Endothelial cell of umbilical vein (primary cell): ENCODE measurements around the gene GNAI1. TPM values are rescaled to one million over a fixed set of nuclear protein-coding genes. Genes with fewer than 3 reads are reported as not detected.

Experiments
- BruUV-seq: library from RNA; stranded (reverse); fragments of 400-500 nt; replicated peaks from 2 replicates; lab custom pipeline; 2021; lab: Mats Ljungman, UMichigan
- CTCF ChIA-PET: fragments of 300-600, 350-600 bp; sonication (Branson Sonifier 250); formaldehyde crosslinking; loops from one replicate; lab custom pipeline; 2021; ENCODE audit warnings: antibody characterized with exemption, inconsistent platforms; lab: Charles Lee
- POLR2A ChIA-PET: fragments of 300-600, 350-600 bp; sonication (Branson Sonifier 250); formaldehyde crosslinking; loops from one replicate; lab custom pipeline; 2021; ENCODE audit warnings: antibody characterized with exemption, inconsistent platforms; lab: Charles Lee
- DNase-seq: peaks from one replicate; pipeline ENCODE4 v3.0.0-alpha.2; 2011; ENCODE audit warnings: low read depth, low spot score
- FAIRE-seq: peaks from 2 replicates; lab custom pipeline; 2011; peaks lifted over from hg19 to GRCh38; lab: Jason Lieb, UNC
- H2AFZ ChIP-seq: 2 replicates; pipeline ENCODE4 v1.6.0; 2012; ENCODE audit warnings: low read depth, low read length, control low read depth, inconsistent platforms
- H3K27ac ChIP-seq: 2 replicates; pipeline ENCODE4 v1.5.1; 2011; ENCODE audit warnings: low read depth, mild to moderate bottlenecking, control low read depth, low read length, moderate library complexity; ENCODE audit not compliant: insufficient read depth
- H3K27me3 ChIP-seq, 2 experiments: 2 replicates each; pipeline versions ENCODE4 v1.6.0 to v1.6.1; 2011; ENCODE audit warnings: low read length in 2 of 2, mixed read lengths in 1 of 2; ENCODE audit not compliant: control insufficient read depth in 2 of 2, insufficient read depth in 2 of 2
- H3K36me3 ChIP-seq, 2 experiments: 2 replicates in 1 of 2; 3 replicates in 1 of 2; pipeline ENCODE4 v1.5.1; 2011; ENCODE audit warnings: low read length in 2 of 2, mild to moderate bottlenecking in 1 of 2, moderate library complexity in 1 of 2; ENCODE audit not compliant: control insufficient read depth in 2 of 2, insufficient read depth in 2 of 2; ENCODE audit errors: extremely low read depth in 1 of 2
- H3K4me1 ChIP-seq: 3 replicates; pipeline ENCODE4 v1.5.1; 2011; ENCODE audit warnings: mild to moderate bottlenecking, low read length; ENCODE audit not compliant: control insufficient read depth, insufficient read depth; ENCODE audit errors: extremely low read depth
- H3K4me2 ChIP-seq: 2 replicates; pipeline ENCODE4 v1.6.1; 2011; ENCODE audit warnings: low read length, control low read depth, mixed read lengths; ENCODE audit not compliant: insufficient read depth
- H3K4me3 ChIP-seq, 3 experiments: fragments of 200-600 bp in 1 of 3; sonication (generic), shearing (Covaris generic) in 1 of 3; replicated peaks in 1 of 3; 2 replicates each; pipeline ENCODE4 v1.5.1; 2011 to 2016; ENCODE audit warnings: control low read depth in 3 of 3, low read length in 3 of 3, mild to moderate bottlenecking in 2 of 3, inconsistent platforms in 1 of 3, low read depth in 1 of 3, moderate library complexity in 1 of 3; ENCODE audit not compliant: insufficient read depth in 1 of 3
- H3K79me2 ChIP-seq: 2 replicates; pipeline ENCODE4 v1.6.0; 2012; ENCODE audit warnings: low read length, inconsistent platforms; ENCODE audit not compliant: control insufficient read depth, insufficient read depth
- H3K9ac ChIP-seq: replicated peaks from 2 replicates; pipeline ENCODE3; 2011; ENCODE audit warnings: low read length, control low read depth; ENCODE audit not compliant: insufficient read depth; ENCODE audit errors: extremely low read depth
- H3K9me1 ChIP-seq: replicated peaks from 3 replicates; pipeline ENCODE4 v1.6.0; 2011; ENCODE audit warnings: mild to moderate bottlenecking, low read length; ENCODE audit not compliant: control insufficient read depth, insufficient read depth; ENCODE audit errors: extremely low read depth
- H3K9me3 ChIP-seq: replicated peaks from 2 replicates; pipeline ENCODE4 v1.5.1; 2012; ENCODE audit warnings: low read length, inconsistent platforms; ENCODE audit not compliant: control insufficient read depth, insufficient read depth
- H4K20me1 ChIP-seq: replicated peaks from 2 replicates; pipeline ENCODE3; 2011; ENCODE audit warnings: mild to moderate bottlenecking, low read length; ENCODE audit not compliant: control insufficient read depth, insufficient read depth; ENCODE audit errors: extremely low read depth
- FOS ChIP-seq: IDR thresholded peaks from 2 replicates; pipeline ENCODE4 v1.6.1; 2011; ENCODE audit warnings: mild to moderate bottlenecking, low read length, moderate library complexity, borderline replicate concordance; ENCODE audit not compliant: insufficient read depth
- JUN ChIP-seq: IDR thresholded peaks from 2 replicates; pipeline ENCODE4 v1.6.1; 2011; ENCODE audit warnings: borderline replicate concordance, low read depth; ENCODE audit not compliant: insufficient read length, insufficient read depth
- MYC ChIP-seq: IDR thresholded peaks from one replicate; pipeline ENCODE4 v1.6.1; 2011; ENCODE audit warnings: mild to moderate bottlenecking, low read depth, low read length
- POLR2A ChIP-seq: IDR thresholded peaks from 2 replicates; pipeline ENCODE4 v1.6.1; 2012; ENCODE audit warnings: low read depth, mild to moderate bottlenecking, control low read depth, low read length
- dilution Hi-C: fragments of 300-500 bp; cut with MboI; formaldehyde crosslinking; loops from one replicate; pipeline ENCODE4 v1.15.0; 2019; ENCODE audit warnings: low sequenced_read_pairs; ENCODE audit not compliant: extremely low pct_ligation_motif_present
- intact Hi-C: fragments of 100-400 bp; cut with micrococcal nuclease; formaldehyde crosslinking; loops from one replicate; pipeline ENCODE4 v1.10.0; 2022
- polyA plus RNA-seq, 4 experiments: library from polyadenylated mRNA; depleted of rRNA in 3 of 4; stranded (reverse) in 3 of 4; unstranded in 1 of 4; fragments of >200 nt; gene quantifications; 2 replicates each; pipeline versions ENCODE4 v1.2.1 to v1.2.3, GENCODE V29; 2011 to 2012; ENCODE audit warnings: missing spikeins in 1 of 4
- total RNA-seq: library from RNA; stranded (reverse); gene quantifications from 2 replicates; pipeline ENCODE4 v1.2.3, GENCODE V29; 2021
- TF ChIP-seq, protein P1 (sequence below), 2 donors: IDR thresholded peaks; 1 replicate in 1 of 2; 2 replicates in 1 of 2; pipeline ENCODE4 v1.5.1; 2011; ENCODE audit warnings: low read length in 2 of 2, mild to moderate bottlenecking in 2 of 2, moderate library complexity in 2 of 2, control low read depth in 1 of 2, inconsistent platforms in 1 of 2, low read depth in 1 of 2; ENCODE audit not compliant: insufficient read depth in 1 of 2; ENCODE audit errors: extremely low read depth in 1 of 2
- TF ChIP-seq, protein P2 (sequence below): IDR thresholded peaks from 2 replicates; pipeline ENCODE4 v1.6.1; 2011; ENCODE audit not compliant: insufficient read depth, insufficient read length

GNAI1 gene
- total and polyA plus RNA-seq, 2 donors (not counting 3 experiments of a cell fraction or from before 2014, with no cell fraction given): 7.5 to 15.0 TPM

DNA sequence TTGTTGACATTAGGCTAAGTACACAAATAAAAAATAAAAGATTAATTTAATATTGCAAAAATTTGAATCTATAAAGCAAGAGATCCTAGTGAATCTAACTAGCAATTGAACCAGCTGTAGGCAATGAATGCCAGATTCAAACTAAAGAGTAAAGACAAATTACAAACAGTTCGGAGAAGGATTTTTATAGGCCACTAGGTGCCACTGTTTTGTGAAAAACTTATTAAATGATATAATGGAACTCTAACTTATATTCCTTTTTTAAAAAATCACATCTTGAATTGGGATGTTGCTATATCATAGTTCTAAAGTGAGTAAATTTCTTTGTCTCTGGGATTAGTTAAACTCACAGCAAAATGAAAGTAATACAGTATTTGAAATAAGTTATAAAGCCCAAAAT, 39.1 kb upstream of the GNAI1 start:
- Histone ChIP-seq H3K4me3 (no peak overlapping the region), H3K4me1 (no peaks in the 10 kb centered on the region), H3K36me3 (no peaks in the 10 kb centered on the region), H3K4me2 (no peak overlapping the region), H3K79me2 (no peaks in the 10 kb centered on the region), H3K9me1 (no peaks in the 10 kb centered on the region), H3K27me3 (no peaks in the 10 kb centered on the region), H3K9me3 (no peaks in the 10 kb centered on the region), H2AFZ (no peak overlapping the region), H3K27ac (no peak overlapping the region), H4K20me1 (no peaks in the 10 kb centered on the region), H3K9ac (no peak overlapping the region)
- POLR2A ChIA-PET: no interaction called here
- no peak for FAIRE-seq
- BruUV-seq: no TSS peak
- CTCF ChIA-PET: interaction anchor here (0.7 to 6.4 kb wide), 15 partner anchors 11 to 568 kb away, joined by 3 to 61 read pairs (median 4); partner anchors contain the start of gene GNAI1
- intact Hi-C loops (loop anchor here (1.0 kb wide), 2 partner anchors 297 to 358 kb away; no protein-coding TSS in a partner anchor), dilution Hi-C loops (no loop called here)
- peak; percentile 37 for DNase-seq
- TF ChIP-seq, protein P1, sequence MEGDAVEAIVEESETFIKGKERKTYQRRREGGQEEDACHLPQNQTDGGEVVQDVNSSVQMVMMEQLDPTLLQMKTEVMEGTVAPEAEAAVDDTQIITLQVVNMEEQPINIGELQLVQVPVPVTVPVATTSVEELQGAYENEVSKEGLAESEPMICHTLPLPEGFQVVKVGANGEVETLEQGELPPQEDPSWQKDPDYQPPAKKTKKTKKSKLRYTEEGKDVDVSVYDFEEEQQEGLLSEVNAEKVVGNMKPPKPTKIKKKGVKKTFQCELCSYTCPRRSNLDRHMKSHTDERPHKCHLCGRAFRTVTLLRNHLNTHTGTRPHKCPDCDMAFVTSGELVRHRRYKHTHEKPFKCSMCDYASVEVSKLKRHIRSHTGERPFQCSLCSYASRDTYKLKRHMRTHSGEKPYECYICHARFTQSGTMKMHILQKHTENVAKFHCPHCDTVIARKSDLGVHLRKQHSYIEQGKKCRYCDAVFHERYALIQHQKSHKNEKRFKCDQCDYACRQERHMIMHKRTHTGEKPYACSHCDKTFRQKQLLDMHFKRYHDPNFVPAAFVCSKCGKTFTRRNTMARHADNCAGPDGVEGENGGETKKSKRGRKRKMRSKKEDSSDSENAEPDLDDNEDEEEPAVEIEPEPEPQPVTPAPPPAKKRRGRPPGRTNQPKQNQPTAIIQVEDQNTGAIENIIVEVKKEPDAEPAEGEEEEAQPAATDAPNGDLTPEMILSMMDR (IDR thresholded peaks at IDR 0.05; ENCODE audit: extremely low read depth in 1 of 2, insufficient read depth in 1 of 2, low read depth in 1 of 2, low read length in 2 of 2): peak; percentile 8 to 29
- no peak for TF ChIP-seq POLR2A
- no peak for TF ChIP-seq FOS

DNA sequence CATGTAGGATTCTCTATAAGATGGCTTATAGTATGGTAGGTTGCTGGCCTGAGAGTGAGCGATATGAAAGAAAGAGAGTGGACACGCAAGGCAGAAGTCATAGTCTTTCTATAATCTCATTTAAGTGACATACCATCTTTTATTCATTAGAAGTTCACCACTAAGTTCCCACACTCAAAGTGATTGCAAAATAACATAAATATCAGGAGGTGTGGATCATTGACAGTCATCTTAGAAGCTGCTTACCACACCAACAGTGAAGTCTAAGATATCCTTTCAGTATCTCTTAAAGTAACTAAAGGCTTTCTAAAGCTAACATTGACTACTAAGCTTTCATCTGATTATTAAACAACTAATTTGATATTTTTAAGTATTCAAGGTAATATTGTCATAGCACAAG, 36.9 kb upstream of the GNAI1 start:
- intact Hi-C loops (loop anchor here (1.0 kb wide), 1 partner anchor 37 kb away; the partner anchor contains the start of gene GNAI1), dilution Hi-C loops (no loop called here)
- Histone ChIP-seq H3K4me1 (no peaks in the 10 kb centered on the region), H3K36me3 (no peaks in the 10 kb centered on the region), H3K9me3 (no peaks in the 10 kb centered on the region), H2AFZ (no peak overlapping the region), H3K4me3 (no peak overlapping the region), H3K9ac (no peak overlapping the region), H3K4me2 (no peak overlapping the region), H4K20me1 (no peaks in the 10 kb centered on the region), H3K9me1 (no peaks in the 10 kb centered on the region), H3K79me2 (no peaks in the 10 kb centered on the region), H3K27me3 (no peaks in the 10 kb centered on the region), H3K27ac (no peak overlapping the region)
- ChIA-PET POLR2A (no interaction called here), CTCF (interaction anchor here (0.5 to 6.4 kb wide), 5 partner anchors 8 to 948 kb away, joined by 3 to 61 read pairs (median 4); no protein-coding TSS in a partner anchor)
- DNase-seq: no peak
- FAIRE-seq: no peak
- BruUV-seq: no TSS peak
- TF ChIP-seq, protein P2, sequence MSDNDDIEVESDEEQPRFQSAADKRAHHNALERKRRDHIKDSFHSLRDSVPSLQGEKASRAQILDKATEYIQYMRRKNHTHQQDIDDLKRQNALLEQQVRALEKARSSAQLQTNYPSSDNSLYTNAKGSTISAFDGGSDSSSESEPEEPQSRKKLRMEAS: no peak
- TF ChIP-seq JUN: no peak
- TF ChIP-seq MYC: no peak
